GM18870 (cell line): Measurements from ENCODE around the gene FFAR3.

Source experiments
- ATAC-seq: cut with Tn5 transposase; IDR thresholded peaks from one replicate; pipeline ENCODE4 v1.9.1; 2021; ENCODE audit warnings: moderate library complexity; ENCODE audit not compliant: unreplicated experiment

The FFAR3 gene

DNA sequence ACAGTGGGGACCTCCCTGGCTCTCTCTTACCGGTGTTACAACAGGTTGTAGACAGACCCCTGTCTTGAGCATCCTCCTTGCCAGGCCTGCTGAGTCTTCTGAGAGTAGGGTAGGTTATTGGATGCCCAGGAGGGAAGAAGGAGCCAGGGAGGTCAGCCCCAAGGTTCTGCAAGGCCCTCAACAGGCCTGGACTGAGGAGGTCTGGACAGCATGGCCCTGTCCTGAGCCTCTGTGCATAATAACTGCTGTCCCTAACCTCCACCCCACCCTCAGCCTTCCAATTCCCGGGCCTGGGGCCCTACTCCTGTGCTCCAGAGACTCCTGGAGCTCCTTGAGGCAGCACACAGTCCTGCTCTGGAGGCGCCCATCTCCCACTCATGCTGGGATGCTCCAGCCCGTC lies 28.9 kb upstream of the FFAR3 start:
- no peak for ATAC-seq

DNA sequence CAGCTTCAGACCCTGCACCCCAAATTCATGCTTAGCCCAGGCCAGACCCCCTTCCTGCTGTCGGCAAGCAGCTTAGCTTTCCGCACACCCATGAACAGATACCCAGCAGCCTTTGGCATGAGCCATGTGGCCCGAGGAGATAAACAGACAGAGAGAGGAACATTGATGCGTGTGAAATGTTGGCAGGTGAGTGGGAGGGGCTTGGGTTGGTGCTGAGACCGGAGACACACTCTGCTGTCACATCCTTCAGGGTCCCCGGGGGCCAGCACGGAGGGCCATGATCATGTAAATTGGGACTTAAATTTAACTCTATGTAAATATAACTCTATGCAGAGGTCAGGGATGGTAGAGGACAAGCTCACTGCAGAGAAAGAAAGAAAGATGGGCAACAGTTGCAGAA lies 27.8 kb upstream of the FFAR3 start:
- ATAC-seq, result peak; percentile 39

DNA sequence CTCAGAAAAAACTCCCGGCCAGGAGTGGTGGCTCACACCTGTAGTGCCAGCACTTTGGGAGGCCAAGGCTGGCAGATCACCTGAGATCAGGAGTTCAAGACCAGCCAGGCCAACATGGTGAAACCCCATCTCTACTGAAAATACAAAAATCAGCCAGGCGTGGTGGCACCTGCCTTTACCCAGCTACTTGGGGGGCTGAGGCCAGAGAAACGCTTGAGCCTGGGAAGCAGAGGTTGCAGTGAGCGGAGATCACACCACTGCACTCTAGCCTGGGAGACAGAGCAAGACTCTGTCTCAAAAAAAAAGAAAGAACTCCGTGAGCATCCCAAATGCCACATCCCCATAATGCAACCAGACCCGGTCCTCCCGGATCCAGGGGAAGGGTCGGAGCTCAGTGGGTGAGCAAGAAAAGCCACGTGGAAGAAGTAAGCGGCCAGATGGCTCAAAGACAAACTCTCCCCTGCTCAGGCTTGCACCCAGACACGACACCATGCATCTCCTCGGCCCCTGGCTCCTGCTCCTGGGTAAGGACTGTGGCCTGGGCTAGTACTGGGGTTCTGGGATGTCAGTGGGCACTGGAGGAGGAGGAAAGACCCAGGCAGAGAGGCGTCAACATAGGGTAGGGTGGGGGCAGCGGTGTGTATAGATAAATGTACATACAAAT lies 26.6 kb upstream of the FFAR3 start:
- ATAC-seq, result no peak

GRCh38 chr19:35332817-35333216 lies 25.4 kb upstream of the FFAR3 start:
- ATAC-seq, result no peak

GRCh38 chr19:35334144-35334753 lies 24.0 kb upstream of the FFAR3 start:
- ATAC-seq, result no peak

- no peak for ATAC-seq
These were observed 21.9 kb upstream of the FFAR3 start for GRCh38 chr19:35336166-35336955.

GRCh38 chr19:35337097-35337983 lies 20.9 kb upstream of the FFAR3 start:
- ATAC-seq, result no peak

GRCh38 chr19:35337984-35338296 lies 20.3 kb upstream of the FFAR3 start:
- ATAC-seq, result no peak

- no peak for ATAC-seq
These were observed 17.8 kb upstream of the FFAR3 start for GRCh38 chr19:35340431-35340830.

GRCh38 chr19:35341006-35341405 lies 17.3 kb upstream of the FFAR3 start:
- ATAC-seq, result no peak

DNA sequence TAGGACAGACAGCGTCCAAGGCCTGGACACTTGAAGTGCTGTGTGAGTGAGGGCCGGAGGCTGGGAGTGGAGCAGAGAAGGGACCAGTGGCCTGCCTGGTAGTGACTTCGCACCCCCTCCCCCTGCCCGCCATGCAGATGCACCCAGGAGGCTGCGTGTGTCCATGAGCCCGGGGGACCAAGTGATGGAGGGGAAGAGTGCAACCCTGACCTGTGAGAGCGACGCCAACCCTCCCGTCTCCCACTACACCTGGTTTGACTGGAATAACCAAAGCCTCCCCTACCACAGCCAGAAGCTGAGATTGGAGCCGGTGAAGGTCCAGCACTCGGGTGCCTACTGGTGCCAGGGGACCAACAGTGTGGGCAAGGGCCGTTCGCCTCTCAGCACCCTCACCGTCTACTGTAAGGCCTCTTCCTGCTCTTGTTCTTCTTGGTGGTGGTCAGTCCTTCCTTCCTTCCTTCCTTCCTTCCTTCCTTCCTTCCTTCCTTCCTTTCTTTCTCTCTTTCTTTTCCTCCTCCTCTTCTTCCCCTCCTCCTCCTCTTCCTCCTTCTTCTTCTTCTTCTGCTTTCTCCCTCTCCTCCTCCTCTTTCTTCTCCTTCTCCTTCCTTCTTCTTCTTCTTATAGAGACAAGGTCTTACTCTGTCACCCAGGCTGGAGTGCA lies 16.6 kb upstream of the FFAR3 start:
- no peak for ATAC-seq

GRCh38 chr19:35342430-35342829 lies 15.8 kb upstream of the FFAR3 start:
- no peak for ATAC-seq

GRCh38 chr19:35344511-35345031 lies 13.7 kb upstream of the FFAR3 start:
- no peak for ATAC-seq

- no peak for ATAC-seq
These were observed 12.6 kb upstream of the FFAR3 start for GRCh38 chr19:35345671-35346111.

DNA sequence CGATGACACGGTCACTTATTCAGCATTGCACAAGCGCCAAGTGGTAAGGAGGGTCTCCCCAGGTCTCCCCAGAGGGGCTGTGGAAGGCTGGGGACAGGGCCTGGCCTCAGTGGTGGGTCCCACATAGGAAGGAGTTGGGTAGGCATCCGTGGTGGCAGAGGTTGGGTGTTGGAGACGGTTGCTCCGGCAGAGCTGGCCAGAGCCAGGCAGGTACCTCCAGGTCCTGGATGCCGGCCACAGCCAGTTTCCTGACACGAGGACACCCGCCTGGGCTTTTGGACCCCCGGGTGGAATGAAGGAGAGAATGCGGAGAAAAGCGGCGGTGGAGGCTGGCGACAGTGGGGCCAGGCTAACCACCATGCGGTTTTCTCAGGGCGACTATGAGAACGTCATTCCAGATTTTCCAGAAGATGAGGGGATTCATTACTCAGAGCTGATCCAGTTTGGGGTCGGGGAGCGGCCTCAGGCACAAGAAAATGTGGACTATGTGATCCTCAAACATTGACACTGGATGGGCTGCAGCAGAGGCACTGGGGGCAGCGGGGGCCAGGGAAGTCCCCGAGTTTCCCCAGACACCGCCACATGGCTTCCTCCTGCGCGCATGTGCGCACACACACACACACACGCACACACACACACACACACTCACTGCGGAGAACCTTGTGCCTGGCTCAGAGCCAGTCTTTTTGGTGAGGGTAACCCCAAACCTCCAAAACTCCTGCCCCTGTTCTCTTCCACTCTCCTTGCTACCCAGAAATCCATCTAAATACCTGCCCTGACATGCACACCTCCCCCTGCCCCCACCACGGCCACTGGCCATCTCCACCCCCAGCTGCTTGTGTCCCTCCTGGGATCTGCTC lies 11.8 kb upstream of the FFAR3 start:
- ATAC-seq, result no peak

DNA sequence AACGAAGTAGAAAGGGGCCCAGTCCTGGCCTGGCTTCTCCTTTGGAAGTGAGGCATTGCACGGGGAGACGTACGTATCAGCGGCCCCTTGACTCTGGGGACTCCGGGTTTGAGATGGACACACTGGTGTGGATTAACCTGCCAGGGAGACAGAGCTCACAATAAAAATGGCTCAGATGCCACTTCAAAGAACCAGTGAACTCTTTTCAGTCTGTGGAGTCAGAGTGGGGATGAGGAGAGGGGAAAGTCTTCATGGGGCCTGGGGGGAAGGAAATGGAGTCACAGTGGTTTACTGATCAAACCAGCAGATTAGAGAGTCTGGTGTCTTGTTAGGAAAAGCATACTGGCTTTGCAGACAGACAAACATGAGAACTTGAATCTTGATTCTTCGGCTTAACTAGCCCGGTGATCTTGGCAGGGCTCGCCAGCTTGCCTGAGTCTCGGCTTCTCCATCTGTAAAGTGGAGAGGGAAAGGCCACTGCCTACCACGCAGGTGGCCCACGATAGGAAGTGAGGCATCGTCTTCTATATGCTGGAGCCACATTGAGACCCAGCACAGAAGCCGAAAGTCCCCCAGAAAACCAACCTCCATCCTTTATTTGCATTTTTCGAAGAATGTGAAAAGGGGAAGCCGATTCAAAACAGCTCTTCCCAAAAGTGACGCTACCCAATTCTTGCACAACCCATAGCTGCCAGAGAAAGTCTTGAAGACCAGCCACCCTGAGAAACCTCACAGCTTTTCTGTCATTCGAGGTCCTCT lies 10.9 kb upstream of the FFAR3 start, which contains the start of gene FFAR1:
FFAR1 (plus strand) TSS at position 732 of the 759 bp plus-strand sequence. CDS start 3,650 bp downstream, outside the sequence.
- ATAC-seq, result peak; percentile 63

GRCh38 chr19:35347930-35348298 lies 10.3 kb upstream of the FFAR3 start:
- ATAC-seq, result no peak

- no peak for ATAC-seq
These were observed 9.2 kb upstream of the FFAR3 start for GRCh38 chr19:35348911-35349611.
